22Rv1 (cell line): ENCODE data around the gene BIRC7.

Source experiments
- CTCF ChIP-seq: fragments of 450-650 bp; IDR thresholded peaks from 2 replicates; pipeline ENCODE4 v1.5.1; 2017; ENCODE audit warnings: mild to moderate bottlenecking
- ZFX ChIP-seq: fragments of 450-650 bp; IDR thresholded peaks from 2 replicates; pipeline ENCODE4 v1.6.1; 2017; ENCODE audit warnings: antibody characterized with exemption, borderline replicate concordance

- no peak for TF ChIP-seq CTCF
- TF ChIP-seq ZFX: no peak
Observed at GRCh38 chr20:63194007-63194796, 41.5 kb upstream of the BIRC7 start.
